AG04450 (cell line): ENCODE data around the gene ALPI. TPM values are rescaled to one million over a fixed set of nuclear protein-coding genes. Genes with fewer than 3 reads are reported as not detected.
"Not testable (repeated sequence)": the region's sequence is repeated elsewhere in the genome, so short reads cannot be mapped to it uniquely, and the experiment has no call there.

Experiments used
- CTCF ChIA-PET: fragments of 300-600, 350-600 bp; formaldehyde crosslinking; extraction: SDS; loops from one replicate; lab custom pipeline; 2022; ENCODE audit warnings: antibody characterized with exemption, inconsistent platforms; lab: Charles Lee
- POLR2A ChIA-PET: fragments of 350-600 bp; formaldehyde crosslinking; extraction: SDS; loops from one replicate; lab custom pipeline; 2021; ENCODE audit warnings: antibody characterized with exemption, inconsistent platforms; lab: Yijun Ruan, JAX
- DNase-seq: peaks from one replicate; pipeline ENCODE4 v3.0.0-alpha.2; 2011; ENCODE audit warnings: low read depth, low spot score
- H3K27ac ChIP-seq: one replicate; pipeline ENCODE4 v1.5.1; 2012; ENCODE audit warnings: low read depth, low read length, control low read depth
- H3K27me3 ChIP-seq: one replicate; pipeline ENCODE4 v1.6.0; 2012; ENCODE audit warnings: low read length; ENCODE audit not compliant: control insufficient read depth, insufficient read depth
- H3K4me3 ChIP-seq: 2 replicates; pipeline ENCODE4 v1.5.1; 2011; ENCODE audit warnings: mild to moderate bottlenecking, low read depth, low read length, control low read depth
- H3K9me3 ChIP-seq: 2 replicates; pipeline ENCODE4 v1.5.1; 2012; ENCODE audit warnings: low read length; ENCODE audit not compliant: control insufficient read depth, insufficient read depth
- CTCF ChIP-seq: IDR thresholded peaks from 2 replicates; pipeline ENCODE4 v1.5.1; 2011; ENCODE audit warnings: low read depth, low read length, control low read depth, inconsistent platforms
- polyA plus RNA-seq: library from polyadenylated mRNA; depleted of rRNA; stranded (reverse); fragments of >200 nt; gene quantifications from 2 replicates; pipeline ENCODE4 v1.2.3, GENCODE V29; 2011

Gene ALPI
- polyA plus RNA-seq, 1 experiment = not detected

GRCh38 chr2:232438951-232439757 lies 16.8 kb upstream of the ALPI start:
- Histone ChIP-seq H3K9me3 (no peaks in the 10 kb centered on the region), H3K4me3 (no peak overlapping the region), H3K27ac (no peak overlapping the region), H3K27me3 (peaks cover 10% of the 10 kb centered on the region)
- ChIA-PET POLR2A (no interaction called here), CTCF (interaction anchor here (0.8 to 4.7 kb wide), 16 partner anchors 8 to 586 kb away, joined by 3 to 36 read pairs (median 4); no protein-coding TSS in a partner anchor)
- DNase-seq = no peak
- TF ChIP-seq CTCF = no peak; the same call in 1 of the 2 replicates

GRCh38 chr2:232439758-232440135 lies 16.2 kb upstream of the ALPI start:
- TF ChIP-seq CTCF = peak; percentile 23; the same call in 1 of the 2 replicates
- Histone ChIP-seq H3K4me3 (no peak overlapping the region), H3K9me3 (no peaks in the 10 kb centered on the region), H3K27ac (no peak overlapping the region), H3K27me3 (peaks cover 5% of the 10 kb centered on the region)
- POLR2A ChIA-PET = no interaction called here
- CTCF ChIA-PET = interaction anchor here (0.9 to 4.7 kb wide), 13 partner anchors 10 to 539 kb away, joined by 3 to 36 read pairs (median 4); no protein-coding TSS in a partner anchor
- DNase-seq = no peak

- H3K9me3 ChIP-seq, H3K4me3 ChIP-seq, H3K27me3 ChIP-seq, POLR2A ChIA-PET, H3K27ac ChIP-seq: not testable (repeated sequence)
- TF ChIP-seq CTCF = peak; percentile 80
- CTCF ChIA-PET = interaction anchor here (0.5 to 4.7 kb wide), 13 partner anchors 10 to 588 kb away, joined by 3 to 36 read pairs (median 4); no protein-coding TSS in a partner anchor
- peak; percentile 21 for DNase-seq
Observed at GRCh38 chr2:232440220-232441018, 15.5 kb upstream of the ALPI start.

GRCh38 chr2:232441147-232441651 lies 14.8 kb upstream of the ALPI start:
- POLR2A ChIA-PET = no interaction called here
- TF ChIP-seq CTCF = no peak
- no peak for DNase-seq
- no peaks in the 10 kb centered on the region for H3K27me3 ChIP-seq
- no peak overlapping the region for H3K27ac ChIP-seq
- H3K9me3 ChIP-seq = no peaks in the 10 kb centered on the region
- CTCF ChIA-PET = interaction anchor here (0.6 to 4.7 kb wide), 5 partner anchors 534 to 589 kb away, joined by 3 to 36 read pairs (median 3); no protein-coding TSS in a partner anchor
- no peak overlapping the region for H3K4me3 ChIP-seq

- DNase-seq, H3K9me3 ChIP-seq, H3K27me3 ChIP-seq, H3K4me3 ChIP-seq, POLR2A ChIA-PET, H3K27ac ChIP-seq: not testable (repeated sequence)
- CTCF ChIA-PET = interaction anchor here (4.7 kb wide), 1 partner anchor 541 kb away, joined by 36 read pairs; no protein-coding TSS in a partner anchor
Observed at GRCh38 chr2:232441922-232442321, 14.0 kb upstream of the ALPI start.

GRCh38 chr2:232442431-232442830 lies 13.5 kb upstream of the ALPI start:
- H3K9me3 ChIP-seq, H3K27ac ChIP-seq, POLR2A ChIA-PET, DNase-seq, H3K27me3 ChIP-seq, H3K4me3 ChIP-seq: not testable (repeated sequence)
- CTCF ChIA-PET = interaction anchor here (4.7 kb wide), 1 partner anchor 542 kb away, joined by 36 read pairs; no protein-coding TSS in a partner anchor

- H3K27ac ChIP-seq, H3K4me3 ChIP-seq, POLR2A ChIA-PET, H3K27me3 ChIP-seq, DNase-seq, H3K9me3 ChIP-seq: not testable (repeated sequence)
- CTCF ChIA-PET = interaction anchor here (4.7 kb wide), 1 partner anchor 542 kb away, joined by 36 read pairs; no protein-coding TSS in a partner anchor
Observed at GRCh38 chr2:232443047-232443446, 12.9 kb upstream of the ALPI start.
